ENCODE results near the gene TMEM101.

DNA sequence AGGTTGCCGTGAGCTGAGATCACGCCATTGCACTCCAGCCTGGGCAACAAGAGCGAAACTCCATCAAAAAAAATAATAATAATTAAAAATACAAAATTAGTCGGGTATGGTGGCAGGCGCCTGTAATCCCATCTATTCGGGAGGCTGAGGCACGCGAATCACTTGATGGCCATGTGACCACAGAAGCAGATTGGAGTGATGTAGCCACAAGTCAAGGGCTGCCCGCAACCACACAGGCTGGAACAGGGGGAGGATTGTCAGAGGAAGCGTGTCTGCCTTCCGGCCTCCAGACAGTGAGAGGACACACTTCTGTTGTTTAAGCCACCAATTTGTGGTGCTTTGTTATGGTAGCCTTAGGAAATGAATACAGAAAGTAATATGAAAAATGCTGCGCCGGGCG lies 22.1 kb downstream of the TMEM101 start:
- TF ChIP-seq YY1 (IDR thresholded peaks at IDR 0.05; ENCODE audit: insufficient read depth, insufficient read length): no peak
- no peak for TF ChIP-seq SUZ12 (IDR thresholded peaks at IDR 0.05; ENCODE audit: extremely low read depth, insufficient read depth, insufficient read length)

Data from NT2/D1 (cell line).